OCI-LY3 (cell line): ENCODE results near the gene HYAL1.

Experiments used
- H2AFZ ChIP-seq: fragments of 200-600, 300-600 bp; shearing (Covaris generic); 2 replicates; pipeline ENCODE4 v1.6.0; 2014; ENCODE audit warnings: antibody characterized with exemption, low read depth, low read length
- H3K27ac ChIP-seq: fragments of 200-600, 300-600 bp; sonication (generic); 2 replicates; pipeline ENCODE4 v1.5.1; 2014; ENCODE audit warnings: mild to moderate bottlenecking, low read length, moderate library complexity, mixed read lengths
- H3K27me3 ChIP-seq: fragments of 200-600, 300-600 bp; sonication (generic); 2 replicates; pipeline ENCODE4 v1.6.1; 2014; ENCODE audit warnings: low read depth, low read length, mixed read lengths
- H3K36me3 ChIP-seq: fragments of 200-600, 300-600 bp; sonication (generic); replicated peaks from 2 replicates; pipeline ENCODE3; 2014; ENCODE audit warnings: low read depth, low read length, mixed read lengths
- H3K4me1 ChIP-seq: fragments of 300-600, 200-600 bp; sonication (generic); 2 replicates; pipeline ENCODE4 v1.6.1; 2014; ENCODE audit warnings: low read length, mixed read lengths
- H3K4me2 ChIP-seq: fragments of 200-600, 300-600 bp; sonication (generic); 2 replicates; pipeline ENCODE4 v1.6.1; 2014; ENCODE audit warnings: low read length, mixed read lengths
- H3K4me3 ChIP-seq: fragments of 300-600, 200-600 bp; sonication (generic); 2 replicates; pipeline ENCODE4 v1.5.1; 2014; ENCODE audit warnings: antibody characterized with exemption, mild to moderate bottlenecking, low read length, moderate library complexity
- H3K79me2 ChIP-seq: fragments of 300-600, 200-600 bp; shearing (Covaris generic); 2 replicates; pipeline ENCODE4 v1.6.1; 2014; ENCODE audit warnings: mild to moderate bottlenecking, low read length, mixed read lengths
- H3K9ac ChIP-seq: fragments of 300-600, 200-600 bp; shearing (Covaris generic); 2 replicates; pipeline ENCODE4 v1.6.0; 2014; ENCODE audit warnings: mild to moderate bottlenecking, low read length, moderate library complexity
- H3K9me3 ChIP-seq: fragments of 200-600, 300-600 bp; shearing (Covaris generic); 2 replicates; pipeline ENCODE4 v1.6.1; 2014; ENCODE audit warnings: low read length, mixed read lengths; ENCODE audit not compliant: insufficient read depth
- H4K20me1 ChIP-seq: fragments of 200-600, 300-600 bp; sonication (generic); 2 replicates; pipeline ENCODE4 v1.6.1; 2016; ENCODE audit warnings: low read length, mixed read lengths; ENCODE audit not compliant: insufficient read depth
- EZH2phosphoT487 ChIP-seq: fragments of 200-600 bp; shearing (Covaris generic); IDR thresholded peaks from 2 replicates; pipeline ENCODE4 v1.6.1; 2018; ENCODE audit warnings: antibody characterized with exemption, mixed run types, low read depth
- TF ChIP-seq, protein P1 (sequence below): fragments of 200-600, 300-600 bp; sonication (generic); IDR thresholded peaks from 2 replicates; pipeline ENCODE4 v1.5.1; 2014; ENCODE audit warnings: antibody characterized with exemption, low read length, low read depth

HYAL1 gene

DNA sequence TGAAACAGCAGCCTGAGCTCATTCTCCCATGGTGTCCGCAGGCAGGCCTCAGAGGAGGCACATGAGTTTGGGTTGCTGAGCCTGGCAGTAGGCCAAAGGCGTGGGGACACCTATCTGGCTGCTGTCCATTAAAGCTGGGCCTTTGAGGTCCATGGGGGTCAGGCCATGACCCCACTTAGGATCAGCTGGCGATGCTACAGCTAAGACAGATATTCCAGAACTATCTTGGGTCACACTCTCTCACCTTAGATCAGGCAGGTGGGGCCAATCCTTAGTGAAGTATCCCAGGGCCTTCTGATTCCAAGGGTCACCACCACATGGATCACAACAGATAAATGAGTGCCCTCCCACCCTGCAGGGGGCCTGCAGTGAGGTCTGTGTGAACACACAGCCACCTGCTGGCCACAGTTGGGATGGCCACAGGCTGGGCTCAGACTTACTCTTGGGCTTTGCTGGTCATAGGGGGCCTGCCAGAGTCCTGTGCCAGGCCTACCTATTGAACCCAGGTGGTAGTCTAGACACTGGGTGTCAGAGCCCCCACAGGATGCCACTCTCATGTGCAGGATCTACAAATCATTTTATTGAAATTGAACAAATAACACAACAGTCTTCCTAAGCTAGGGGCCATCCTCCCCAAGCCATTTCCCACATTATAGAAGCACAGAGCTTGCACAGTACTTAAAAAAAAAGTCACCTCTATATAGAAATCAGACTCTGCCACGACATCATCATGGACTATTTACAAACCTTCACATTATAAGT, 21.2 kb upstream of the HYAL1 start:
- no peak overlapping the region for H3K4me3 ChIP-seq
- H3K27me3 ChIP-seq: no peaks in the 10 kb centered on the region
- H3K9me3 ChIP-seq: no peaks in the 10 kb centered on the region
- H3K79me2 ChIP-seq: peaks cover 33% of the 10 kb centered on the region
- H3K36me3 ChIP-seq: peaks cover 11% of the 10 kb centered on the region
- TF ChIP-seq, protein P1, sequence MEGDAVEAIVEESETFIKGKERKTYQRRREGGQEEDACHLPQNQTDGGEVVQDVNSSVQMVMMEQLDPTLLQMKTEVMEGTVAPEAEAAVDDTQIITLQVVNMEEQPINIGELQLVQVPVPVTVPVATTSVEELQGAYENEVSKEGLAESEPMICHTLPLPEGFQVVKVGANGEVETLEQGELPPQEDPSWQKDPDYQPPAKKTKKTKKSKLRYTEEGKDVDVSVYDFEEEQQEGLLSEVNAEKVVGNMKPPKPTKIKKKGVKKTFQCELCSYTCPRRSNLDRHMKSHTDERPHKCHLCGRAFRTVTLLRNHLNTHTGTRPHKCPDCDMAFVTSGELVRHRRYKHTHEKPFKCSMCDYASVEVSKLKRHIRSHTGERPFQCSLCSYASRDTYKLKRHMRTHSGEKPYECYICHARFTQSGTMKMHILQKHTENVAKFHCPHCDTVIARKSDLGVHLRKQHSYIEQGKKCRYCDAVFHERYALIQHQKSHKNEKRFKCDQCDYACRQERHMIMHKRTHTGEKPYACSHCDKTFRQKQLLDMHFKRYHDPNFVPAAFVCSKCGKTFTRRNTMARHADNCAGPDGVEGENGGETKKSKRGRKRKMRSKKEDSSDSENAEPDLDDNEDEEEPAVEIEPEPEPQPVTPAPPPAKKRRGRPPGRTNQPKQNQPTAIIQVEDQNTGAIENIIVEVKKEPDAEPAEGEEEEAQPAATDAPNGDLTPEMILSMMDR: peak; percentile 86
- no peak for TF ChIP-seq EZH2phosphoT487
- no peaks in the 10 kb centered on the region for H4K20me1 ChIP-seq
- no peak overlapping the region for H3K4me2 ChIP-seq
- peaks cover 35% of the 10 kb centered on the region for H3K4me1 ChIP-seq
- H3K27ac ChIP-seq: no peak overlapping the region
- no peak overlapping the region for H3K9ac ChIP-seq
- H2AFZ ChIP-seq: no peak overlapping the region

DNA sequence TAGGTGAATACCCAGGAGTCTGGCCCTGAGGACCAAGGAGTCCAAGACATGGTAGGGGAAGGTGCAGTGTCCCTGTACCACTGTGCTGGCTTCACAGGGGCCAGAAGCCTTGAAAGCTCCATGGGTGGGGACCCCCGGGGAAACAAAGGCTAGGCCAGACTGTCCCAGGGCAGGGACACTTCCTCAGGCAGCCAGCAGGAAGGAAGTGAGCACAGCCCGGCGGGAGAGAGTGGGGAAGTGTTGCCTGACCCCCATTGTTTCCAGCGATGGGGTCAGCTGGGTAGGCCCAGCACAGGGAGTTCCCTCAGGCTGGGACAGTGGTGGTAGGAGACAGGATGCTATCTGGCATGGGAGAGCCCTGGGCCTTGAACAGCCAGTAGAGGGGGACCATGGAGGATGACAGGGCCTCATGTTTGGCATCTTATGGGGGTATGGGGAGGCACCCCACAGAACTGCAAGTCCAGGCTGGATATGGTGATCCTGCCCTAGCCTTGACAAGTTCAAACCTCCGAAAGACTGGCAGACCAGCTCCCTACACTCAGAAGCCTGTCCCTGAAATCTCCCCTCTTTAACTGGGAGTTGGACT, 20.3 kb upstream of the HYAL1 start:
- Histone ChIP-seq H3K27ac (no peak overlapping the region), H3K4me2 (no peak overlapping the region), H3K79me2 (peaks cover 34% of the 10 kb centered on the region), H3K4me3 (no peak overlapping the region), H4K20me1 (no peaks in the 10 kb centered on the region), H3K27me3 (no peaks in the 10 kb centered on the region), H3K9ac (no peak overlapping the region), H2AFZ (no peak overlapping the region), H3K4me1 (peaks cover 35% of the 10 kb centered on the region), H3K36me3 (peaks cover 16% of the 10 kb centered on the region), H3K9me3 (no peaks in the 10 kb centered on the region)
- TF ChIP-seq, protein P1: no peak
- TF ChIP-seq EZH2phosphoT487: no peak

DNA sequence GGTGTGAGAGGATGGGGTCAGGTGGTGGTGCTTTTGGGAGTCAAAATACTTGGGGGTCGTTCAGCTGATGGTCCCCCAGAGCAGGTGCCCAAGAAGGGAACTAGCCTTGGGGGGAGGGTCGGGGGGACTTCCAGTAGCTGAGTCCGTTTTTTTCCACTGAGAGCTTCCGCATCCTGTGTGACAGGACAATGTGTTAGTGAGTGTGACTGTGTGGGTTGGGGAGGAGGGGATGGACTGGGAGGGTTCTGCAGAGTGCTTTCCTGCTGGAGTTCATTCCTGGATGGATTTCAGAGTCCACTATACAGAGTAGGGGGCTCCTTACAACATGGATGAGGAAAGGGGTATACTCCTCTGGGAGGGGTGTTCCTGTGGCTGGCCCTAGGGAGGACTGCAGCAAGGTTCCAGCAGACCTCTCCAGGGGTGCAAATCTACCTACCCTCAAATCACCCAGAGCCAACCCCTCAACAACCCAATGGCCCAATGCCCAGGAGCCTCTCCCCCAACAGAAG, 19.8 kb upstream of the HYAL1 start:
- H3K27ac ChIP-seq: no peak overlapping the region
- H3K4me1 ChIP-seq: peaks cover 31% of the 10 kb centered on the region
- H3K36me3 ChIP-seq: peaks cover 18% of the 10 kb centered on the region
- no peaks in the 10 kb centered on the region for H4K20me1 ChIP-seq
- no peaks in the 10 kb centered on the region for H3K27me3 ChIP-seq
- H3K4me3 ChIP-seq: no peak overlapping the region
- H3K4me2 ChIP-seq: no peak overlapping the region
- no peak for TF ChIP-seq EZH2phosphoT487
- TF ChIP-seq, protein P1: no peak
- peaks cover 34% of the 10 kb centered on the region for H3K79me2 ChIP-seq
- H3K9ac ChIP-seq: no peak overlapping the region
- no peaks in the 10 kb centered on the region for H3K9me3 ChIP-seq
- H2AFZ ChIP-seq: no peak overlapping the region

DNA sequence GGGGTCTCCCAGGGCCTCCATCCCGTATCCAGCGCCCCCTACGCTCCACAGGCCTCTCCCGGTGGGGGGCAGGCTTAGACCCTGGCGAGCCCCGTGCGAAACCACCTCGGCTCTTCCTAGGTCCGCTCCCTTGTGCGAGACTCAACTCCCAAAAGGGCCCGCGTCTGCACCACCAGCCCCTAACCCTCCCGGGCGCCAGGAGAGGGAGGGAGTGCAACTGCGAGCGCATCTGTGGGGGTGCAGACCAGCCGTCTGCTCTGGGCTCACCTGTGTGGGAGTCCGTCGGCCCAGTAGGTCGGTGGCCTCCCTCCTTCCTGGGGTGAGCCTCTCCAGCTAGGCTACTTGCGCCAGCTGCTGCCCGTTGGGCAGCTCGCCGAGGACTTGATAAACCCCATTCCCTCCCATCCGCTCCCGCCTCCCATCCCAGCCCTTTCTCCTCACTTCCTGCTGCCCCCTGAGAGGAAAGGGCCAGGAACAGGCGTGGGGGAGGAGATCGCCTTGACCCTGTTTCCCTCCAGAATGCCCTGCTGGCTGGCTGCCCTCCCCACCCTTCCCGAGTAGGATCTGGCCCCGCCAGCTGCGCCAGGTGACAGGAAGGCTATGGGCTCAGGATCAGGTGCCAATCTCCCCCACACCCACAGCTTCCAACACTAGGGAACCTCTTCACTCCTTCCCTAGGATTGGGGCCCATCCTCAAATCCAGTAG, 19.2 kb upstream of the HYAL1 start, which contains the start of gene HYAL2:
TSS of gene HYAL2 (minus strand) at position 360 of the 706 bp plus-strand sequence. CDS start 2,256 bp downstream, outside the sequence.
- Histone ChIP-seq H3K79me2 (peaks cover 29% of the 10 kb centered on the region), H2AFZ (peak within 1 kb of the TSS; percentile 93), H3K9me3 (no peaks in the 10 kb centered on the region)

More for the DNA sequence above, 19.2 kb upstream of the HYAL1 start, which contains the start of gene HYAL2:
- Histone ChIP-seq H3K9ac (peak within 1 kb of the TSS; percentile 86), H3K36me3 (peaks cover 22% of the 10 kb centered on the region), H3K27ac (peak within 1 kb of the TSS; percentile 74), H3K4me2 (peak within 1 kb of the TSS; percentile 87), H3K27me3 (no peaks in the 10 kb centered on the region), H3K4me1 (peaks cover 34% of the 10 kb centered on the region), H3K4me3 (peak within 1 kb of the TSS; percentile 84), H4K20me1 (no peaks in the 10 kb centered on the region)
- TF ChIP-seq EZH2phosphoT487: no peak
- TF ChIP-seq, protein P1: no peak
